ENCODE results near the gene TP73.

GRCh38 chr1:3685906-3686305 is 33.6 kb downstream of the TP73 start:
- no peak for TF ChIP-seq EP300 (conservative IDR thresholded peaks at IDR 0.05; ENCODE audit: poor library complexity, severe bottlenecking)
- TF ChIP-seq CTCF (IDR thresholded peaks at IDR 0.05; ENCODE audit: poor library complexity, severe bottlenecking): no peak
- no peak for TF ChIP-seq EZH2 (IDR thresholded peaks at IDR 0.05; ENCODE audit: borderline replicate concordance, insufficient read depth, low read length, poor library complexity, severe bottlenecking)
- no peak for TF ChIP-seq POLR2AphosphoS5 (IDR thresholded peaks at IDR 0.05)

All from neural cell (in vitro differentiated cells).